Eye (tissue), 1 donor: ENCODE results near the gene KLRF2.

Experiments
- DNase-seq: peaks from one replicate; pipeline ENCODE4 v3.0.0-alpha.2; 2015

Gene KLRF2

DNA sequence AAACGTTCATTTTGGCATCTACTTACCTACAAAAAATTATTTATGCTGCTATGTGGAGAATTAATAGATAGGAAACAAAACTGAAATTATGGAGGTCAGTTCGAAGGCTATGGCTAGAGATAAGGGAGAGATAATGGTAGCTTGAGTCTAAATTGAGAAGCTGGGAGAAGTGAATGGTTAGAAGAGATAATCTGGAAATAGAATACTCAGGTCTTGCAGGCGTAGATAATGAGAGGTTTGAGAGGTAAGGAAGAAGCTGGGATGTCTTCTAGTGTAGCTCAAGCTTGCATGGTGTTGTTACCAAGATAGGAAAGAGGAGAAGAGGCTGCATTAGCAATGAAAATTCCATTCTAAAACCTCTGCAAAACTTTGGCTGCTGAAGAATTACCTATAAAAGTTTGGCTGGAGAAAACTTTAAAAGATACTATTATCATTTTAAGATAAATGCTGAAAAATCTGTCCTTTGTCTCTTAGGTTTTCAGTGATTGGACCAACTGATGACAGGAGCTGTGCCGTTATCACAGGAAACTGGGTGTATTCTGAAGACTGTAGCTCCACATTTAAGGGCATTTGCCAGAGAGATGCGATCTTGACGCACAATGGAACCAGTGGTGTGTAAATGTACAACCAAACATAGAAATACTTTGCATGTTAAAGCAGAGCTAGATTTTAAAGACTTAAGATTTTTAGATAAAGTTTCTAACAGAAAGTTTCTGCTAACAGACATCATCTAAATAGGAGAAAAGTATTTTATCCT, 14.1 kb downstream of the KLRF2 start:
- DNase-seq, result no peak

DNA sequence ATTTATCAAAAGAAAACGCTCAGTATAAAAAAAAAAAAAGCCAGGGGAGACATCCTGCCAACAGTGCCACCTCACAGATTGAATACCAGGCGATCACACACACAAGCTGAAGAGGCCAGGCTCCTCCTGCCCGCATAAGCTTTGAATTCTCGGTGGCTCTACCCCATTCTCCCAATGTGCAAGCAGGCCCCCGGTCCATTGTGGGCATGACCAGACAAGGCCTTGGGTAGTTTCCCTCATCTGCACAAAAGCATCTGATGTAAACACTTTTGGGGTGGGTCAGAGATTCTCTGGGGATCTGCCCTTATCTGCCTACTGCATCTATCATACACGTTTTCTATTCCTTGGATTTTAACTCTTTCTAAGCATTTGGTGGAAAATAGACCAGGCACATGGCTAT, 16.2 kb downstream of the KLRF2 start:
- DNase-seq, result no peak

DNA sequence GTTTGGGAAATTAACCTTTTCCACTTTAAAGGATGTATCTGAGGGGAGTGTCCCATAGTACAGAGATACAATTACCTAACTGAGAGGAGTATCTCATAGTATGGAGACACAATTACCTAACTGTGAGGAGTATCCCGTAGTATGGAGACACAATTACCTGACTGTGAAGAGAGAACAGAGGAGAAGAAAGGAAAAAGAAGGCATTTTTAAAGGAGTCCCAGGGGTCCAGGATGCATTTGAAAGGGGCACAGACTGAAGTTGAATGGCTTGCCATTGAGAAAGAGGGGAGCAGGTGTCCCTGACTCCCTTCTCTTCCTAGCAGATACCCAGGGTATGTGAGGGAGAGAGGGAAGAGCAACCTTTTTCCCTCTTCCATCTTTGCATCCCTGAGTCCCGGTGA, 17.9 kb downstream of the KLRF2 start:
- no peak for DNase-seq

DNA sequence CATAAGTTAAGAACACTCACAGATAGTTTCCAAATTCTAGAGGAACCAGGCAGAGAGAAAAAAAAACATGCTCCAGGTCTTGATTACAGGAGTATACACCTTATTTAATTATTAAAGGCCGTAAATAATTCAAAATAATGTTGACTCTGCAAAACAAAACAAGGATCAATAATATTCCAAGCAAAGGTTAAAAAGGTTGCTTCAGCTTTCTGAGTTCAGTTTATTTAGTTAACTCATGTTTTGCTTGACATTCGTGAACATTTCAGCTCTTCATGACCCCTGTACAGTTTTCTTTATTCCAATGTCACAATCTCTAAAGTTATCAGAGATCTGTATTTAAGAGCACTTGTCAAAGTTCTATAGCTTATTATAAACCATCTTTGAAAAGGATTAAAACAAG, 19.6 kb downstream of the KLRF2 start:
- no peak for DNase-seq

DNA sequence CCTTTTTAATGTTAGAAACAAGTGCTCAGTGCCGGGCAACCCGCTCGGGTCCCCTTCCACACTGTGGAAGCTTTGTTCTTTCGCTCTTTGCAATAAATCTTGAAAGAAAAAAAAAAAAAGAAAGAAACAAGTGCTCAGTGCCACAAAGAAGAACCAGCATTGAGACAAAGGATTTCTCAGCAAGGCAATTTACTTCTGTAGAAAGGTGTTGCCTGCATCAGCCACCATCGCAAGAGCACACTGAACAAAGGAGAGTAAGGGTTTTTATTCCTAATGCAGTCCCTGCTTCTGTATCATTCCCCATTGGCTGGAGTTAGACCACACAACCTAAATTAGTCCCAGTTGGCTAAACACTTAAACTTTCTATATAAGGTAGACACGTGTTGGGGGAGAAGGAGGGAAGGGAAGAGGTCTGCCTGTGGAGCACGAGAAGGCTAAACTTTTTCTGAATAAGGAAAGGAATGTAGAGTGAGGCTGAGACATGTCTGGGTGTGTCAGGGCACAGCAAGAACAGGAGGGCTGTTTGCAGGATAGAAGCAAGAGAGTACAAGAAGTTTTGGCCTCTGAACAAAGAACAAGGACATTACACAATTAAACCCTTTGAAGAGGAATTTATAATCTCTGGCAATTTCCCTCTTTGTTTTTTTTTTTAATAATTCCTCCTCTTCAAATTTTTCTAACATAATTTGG, 21.4 kb downstream of the KLRF2 start:
- DNase-seq, result no peak

DNA sequence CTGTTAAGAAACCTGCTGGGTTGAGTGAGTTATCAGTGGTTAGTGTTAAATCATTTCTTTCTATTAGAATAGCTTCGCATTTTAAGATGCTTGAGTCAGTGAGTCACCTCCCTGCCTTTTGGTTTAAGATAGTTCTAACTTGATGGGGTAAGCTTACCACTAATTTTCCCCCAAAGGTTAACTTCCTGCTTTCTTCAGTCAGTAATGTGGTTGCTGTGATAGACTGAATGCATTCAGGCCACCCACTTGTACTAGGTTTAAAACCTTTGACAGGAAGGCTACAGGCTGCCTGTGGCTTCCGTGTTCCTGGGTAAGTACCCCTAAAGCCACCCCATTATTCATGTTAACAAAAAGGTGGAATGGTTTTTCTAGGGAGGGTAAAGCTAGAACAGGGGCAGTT, 25.6 kb downstream of the KLRF2 start:
- no peak for DNase-seq

DNA sequence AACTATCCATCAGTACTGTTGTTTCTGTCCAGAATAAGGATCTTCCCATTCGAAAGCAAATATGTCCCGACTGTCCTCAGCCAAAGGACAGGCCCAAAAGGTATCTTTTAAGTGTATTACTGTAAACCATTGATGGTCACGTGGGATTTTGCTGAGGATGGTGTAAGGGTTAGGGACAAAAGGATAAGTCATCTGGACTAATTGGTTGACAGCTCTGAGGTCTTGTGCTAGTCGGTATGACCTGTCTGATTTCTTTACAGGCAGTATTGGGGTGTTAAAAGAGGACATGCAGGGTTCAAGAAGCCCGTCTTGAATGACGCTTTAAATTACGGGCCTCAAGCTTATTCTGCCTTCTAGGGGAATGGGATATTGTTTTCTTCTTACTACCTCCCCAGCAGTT, 26.5 kb downstream of the KLRF2 start:
- no peak for DNase-seq

DNA sequence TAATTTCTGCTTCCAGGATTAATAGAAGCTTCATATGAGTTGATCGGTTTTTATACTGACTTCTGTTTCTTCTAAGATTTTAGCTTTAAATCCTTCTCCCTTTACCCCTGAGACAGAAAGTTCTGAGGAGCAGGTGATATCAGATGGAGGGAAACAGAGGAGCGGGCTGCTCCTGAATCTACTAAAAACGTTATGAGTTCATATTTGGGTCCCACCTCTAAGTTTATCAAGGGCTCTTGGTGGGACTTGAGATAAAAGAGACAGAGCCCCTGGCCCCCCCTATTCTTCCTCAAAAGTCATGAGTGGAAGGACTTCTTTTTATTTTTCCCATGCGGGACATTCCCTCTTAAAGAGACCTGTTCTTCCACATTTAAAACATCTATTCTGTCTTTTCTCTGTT, 27.1 kb downstream of the KLRF2 start:
- DNase-seq, result no peak

DNA sequence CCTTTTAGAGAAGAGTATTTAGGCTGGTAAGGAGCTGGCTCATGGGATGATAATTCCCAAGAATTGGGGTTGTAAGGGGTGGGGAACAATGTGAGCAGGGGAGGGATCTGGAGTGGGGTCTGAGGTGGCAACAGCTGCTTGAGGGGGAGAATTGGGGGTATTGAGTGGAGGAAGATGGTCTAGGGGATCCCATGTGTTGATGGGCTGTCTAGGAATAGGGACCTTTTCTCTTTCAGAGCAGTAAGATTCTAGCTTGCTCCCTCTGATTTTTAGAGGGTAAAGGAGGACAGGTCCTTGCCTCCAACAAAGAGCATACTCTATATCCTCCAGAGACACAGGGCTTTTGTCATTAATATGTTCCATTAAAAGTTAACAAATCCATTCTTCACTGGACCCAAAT, 28.4 kb downstream of the KLRF2 start:
- DNase-seq, result no peak

DNA sequence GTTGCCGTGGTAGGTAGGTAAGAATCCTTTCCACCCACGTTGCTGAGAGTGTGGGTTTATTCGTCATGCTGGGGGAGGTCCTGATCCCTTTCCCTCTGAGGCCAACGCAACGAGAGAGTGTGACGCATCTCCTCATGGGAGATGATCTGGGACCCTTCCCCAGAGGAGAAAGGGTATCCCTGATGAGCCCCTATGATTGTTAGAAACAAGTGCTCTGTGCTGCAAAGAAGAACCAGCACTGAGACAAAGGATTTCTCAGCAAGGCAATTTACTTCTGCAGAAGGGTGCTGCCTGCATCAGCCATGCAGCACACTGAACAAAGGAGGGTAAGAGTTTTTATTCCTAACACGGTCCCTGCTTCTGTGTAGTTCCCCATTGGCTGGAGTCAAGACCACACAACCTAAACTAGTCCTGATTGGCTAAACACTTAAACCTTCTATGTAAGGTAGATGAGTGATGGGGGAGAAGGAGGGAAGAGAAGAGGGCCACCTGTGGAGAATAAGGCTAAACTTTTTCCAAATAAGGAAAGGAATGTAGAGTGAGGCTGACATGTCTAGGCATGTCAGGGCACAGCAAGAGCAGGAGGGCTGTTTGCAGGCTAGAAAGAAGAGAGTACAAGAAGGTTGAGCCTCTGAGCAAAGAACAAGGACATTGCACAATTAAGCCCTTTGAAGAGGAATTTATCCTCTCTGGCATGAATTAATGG, 29.6 kb downstream of the KLRF2 start:
- no peak for DNase-seq

DNA sequence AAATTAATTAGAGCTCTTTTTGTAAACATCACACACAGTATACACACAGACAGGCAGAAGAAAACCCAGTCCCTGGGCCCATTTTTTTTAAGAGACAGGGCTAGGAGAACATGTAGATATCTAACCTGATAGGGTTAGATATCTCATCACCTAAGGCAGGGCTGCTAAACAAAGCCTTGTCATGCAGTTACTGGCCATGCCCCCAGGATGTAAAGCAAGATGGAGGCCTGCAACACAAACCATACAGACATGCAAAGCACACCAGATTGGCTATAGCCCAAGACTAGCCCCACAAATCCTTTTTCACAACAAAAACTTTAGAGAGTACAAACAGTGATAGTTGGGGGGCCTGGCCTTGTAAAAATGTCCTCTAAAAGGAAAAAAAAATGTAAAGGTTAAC, 30.4 kb downstream of the KLRF2 start:
- no peak for DNase-seq

DNA sequence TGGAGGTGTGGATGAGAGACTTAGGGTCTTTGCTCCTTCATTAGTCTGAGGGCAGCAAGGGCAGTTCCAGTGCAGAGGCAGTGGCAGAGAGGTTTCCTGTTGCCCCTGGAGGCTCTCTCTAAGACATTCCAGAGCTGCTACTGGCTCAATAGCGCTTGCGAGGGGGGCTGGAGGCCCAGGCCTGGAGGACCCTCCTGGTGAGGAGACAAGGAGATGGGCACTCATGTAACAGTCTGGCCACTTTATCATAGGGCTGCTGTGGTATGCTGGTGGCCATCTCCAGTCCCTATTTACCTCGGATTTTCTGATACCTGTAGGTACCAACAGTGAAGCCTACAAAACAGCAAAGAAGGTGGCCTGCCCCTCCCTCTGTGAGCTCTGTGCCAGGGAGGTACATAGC, 38.2 kb downstream of the KLRF2 start:
- DNase-seq, result no peak

DNA sequence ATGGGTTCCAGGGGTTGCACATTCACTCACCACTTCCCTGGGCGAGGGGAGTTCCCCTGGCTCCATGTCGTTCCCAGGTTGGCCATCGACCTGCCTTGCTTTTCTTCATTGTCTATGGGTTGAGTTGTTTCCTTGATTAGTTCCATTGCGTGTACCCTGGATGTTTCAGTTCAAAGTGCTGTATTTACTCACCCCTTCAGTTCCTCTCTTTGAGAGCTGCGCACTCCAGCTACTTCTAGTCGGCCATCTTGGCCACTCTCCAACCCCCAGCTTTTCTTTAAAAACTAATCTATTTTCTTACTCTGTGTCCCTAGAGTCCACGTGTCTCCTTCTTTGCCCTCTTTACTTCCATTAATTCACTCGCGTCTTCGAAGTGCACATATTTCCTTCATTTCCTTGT, 39.2 kb downstream of the KLRF2 start:
- DNase-seq, result no peak

DNA sequence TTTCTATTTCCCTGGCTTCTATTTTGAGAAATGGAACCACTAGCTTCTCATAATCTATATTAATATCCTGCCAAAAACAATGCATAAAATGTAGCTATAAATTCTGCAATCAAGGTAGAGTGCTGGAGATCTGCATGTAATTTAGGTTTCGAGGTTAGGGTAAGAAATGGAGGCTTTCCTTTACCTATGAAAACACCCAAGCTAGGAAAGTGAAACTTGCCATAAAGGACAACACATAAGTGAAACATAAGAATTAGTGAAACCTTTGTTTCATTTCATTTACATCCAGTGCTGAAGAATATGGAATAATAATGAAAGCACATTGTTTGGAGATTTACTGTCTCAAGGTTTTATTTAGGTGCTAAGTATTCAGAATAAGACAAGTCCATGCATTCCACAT, 41.1 kb downstream of the KLRF2 start:
- no peak for DNase-seq

DNA sequence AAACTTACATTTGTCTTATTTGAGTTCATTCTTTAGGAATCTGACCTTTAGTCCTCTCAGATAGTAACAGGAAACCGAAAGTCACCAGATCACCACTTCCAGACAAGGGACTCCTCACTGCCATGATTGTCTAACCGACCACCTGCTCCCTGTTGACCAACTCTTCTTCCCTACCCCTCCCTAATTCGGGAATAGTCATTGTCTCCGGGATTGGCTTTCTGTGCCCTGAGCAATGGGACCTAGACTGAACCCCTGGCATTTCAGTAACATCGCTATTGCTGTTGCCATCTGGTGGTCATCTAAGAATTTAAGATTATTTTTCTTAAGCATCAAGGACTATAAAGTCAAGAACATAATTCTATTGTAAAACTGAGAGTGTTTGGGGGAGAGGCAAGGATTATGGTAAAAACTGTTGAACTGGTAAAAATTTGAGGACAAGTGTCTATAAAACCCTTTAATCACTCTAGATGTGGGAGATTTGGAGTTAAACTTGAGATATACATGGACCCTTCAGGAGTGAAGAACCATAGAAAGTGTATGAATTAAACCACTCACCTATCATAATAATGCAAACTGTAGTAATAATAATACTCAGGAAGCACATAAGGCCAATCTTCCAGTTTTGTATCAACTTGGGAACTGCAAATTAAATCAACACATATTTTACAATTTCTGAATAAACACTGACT, 44.6 kb downstream of the KLRF2 start:
- peak; percentile 54 for DNase-seq

DNA sequence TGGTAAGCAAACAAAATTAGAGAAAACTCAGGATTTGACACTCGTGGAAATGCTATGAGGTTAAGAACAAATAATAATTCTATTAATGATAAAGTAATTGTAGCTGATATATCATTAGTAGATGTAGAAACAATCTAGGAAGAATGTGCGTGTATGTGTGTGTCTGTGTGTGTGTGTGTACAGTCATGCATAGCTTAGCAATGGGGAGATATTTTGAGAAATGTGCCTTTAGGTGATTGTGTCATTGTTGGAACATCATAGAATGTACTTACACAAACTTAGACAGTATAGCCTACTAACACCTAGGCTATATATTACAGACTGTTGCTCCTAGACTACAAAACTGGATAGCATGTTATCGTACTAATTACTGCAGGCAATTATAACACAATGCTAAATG, 45.6 kb downstream of the KLRF2 start:
- DNase-seq, result no peak

DNA sequence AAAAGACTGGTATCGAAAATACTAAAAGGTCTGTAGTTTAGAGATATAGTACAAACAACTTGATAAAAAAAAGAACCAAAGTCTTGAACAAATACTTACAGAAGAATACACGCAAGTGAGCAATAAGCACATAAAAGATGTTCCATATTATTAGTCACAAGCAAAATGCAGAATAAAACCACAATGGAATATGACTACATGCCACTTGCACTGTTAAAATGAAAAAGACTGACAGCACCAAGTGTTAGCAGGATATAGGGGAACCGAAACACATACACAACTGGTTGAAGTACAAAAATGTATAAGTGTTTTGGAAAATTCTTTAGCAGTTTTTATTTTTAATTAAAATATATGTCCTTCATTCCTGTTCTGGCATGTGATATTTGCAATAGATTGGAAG, 47.3 kb downstream of the KLRF2 start:
- no peak for DNase-seq

DNA sequence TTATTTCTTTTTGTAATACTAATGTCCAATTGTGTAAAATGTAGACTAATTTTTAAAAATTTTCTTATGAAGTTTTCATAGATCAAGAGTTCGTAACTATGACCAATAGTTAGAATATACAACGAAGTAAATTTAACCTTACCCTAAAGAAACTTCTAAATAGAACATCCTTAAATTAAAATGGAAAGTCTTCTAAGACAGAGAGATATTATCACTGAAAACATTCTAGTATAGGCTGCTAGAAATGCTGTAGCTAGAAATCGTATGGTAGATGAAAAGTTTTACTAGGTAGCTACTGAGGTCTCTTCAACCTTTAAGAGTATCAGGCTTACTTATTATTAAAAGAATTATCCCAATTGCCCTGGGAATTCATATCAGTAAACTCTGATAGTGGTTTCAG, 50.0 kb downstream of the KLRF2 start:
- no peak for DNase-seq

DNA sequence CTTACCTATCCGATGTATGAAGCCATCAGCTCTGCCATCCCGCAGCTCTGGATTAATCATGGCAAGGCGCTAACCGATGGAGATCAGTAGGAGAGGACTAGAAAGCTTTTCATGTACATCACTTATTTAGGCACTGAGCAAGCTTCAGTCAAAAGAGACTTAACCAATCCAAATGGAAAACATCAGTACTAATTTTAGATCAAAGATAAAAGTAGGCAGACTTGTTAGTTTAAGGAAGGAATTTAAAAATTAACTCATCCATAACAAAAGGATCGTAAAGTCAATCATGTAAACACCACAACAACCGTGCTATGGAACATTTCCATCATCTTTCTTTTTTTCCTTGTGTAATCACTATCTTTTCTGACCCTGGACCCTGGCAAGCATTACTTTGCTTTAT, 51.0 kb downstream of the KLRF2 start, which contains the start of gene CLEC2A:
Gene CLEC2A, minus strand, starts transcription at position 101 of the 400 bp plus-strand sequence. Its CDS starts 41 bp downstream, at position 60.
- DNase-seq, result no peak

DNA sequence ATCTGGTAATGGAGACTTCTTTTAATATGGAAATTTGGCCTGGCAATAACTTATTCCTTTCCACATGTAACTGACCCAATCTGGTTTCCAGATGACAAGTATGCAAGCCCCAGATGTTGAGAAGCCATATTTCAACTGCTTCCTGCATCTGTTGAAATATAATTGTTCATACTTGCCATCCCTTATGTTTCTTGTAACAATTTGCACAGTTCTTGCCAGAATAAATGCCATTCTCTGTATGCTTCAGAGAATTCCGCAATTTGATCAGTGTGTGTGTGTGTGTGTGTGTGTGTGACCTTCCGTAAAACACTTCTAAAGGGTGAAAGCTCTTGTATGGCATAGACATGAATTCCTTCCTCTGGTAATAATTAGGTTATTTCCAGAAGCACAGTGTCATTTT, 52.7 kb downstream of the KLRF2 start:
- DNase-seq, result peak; percentile 13

DNA sequence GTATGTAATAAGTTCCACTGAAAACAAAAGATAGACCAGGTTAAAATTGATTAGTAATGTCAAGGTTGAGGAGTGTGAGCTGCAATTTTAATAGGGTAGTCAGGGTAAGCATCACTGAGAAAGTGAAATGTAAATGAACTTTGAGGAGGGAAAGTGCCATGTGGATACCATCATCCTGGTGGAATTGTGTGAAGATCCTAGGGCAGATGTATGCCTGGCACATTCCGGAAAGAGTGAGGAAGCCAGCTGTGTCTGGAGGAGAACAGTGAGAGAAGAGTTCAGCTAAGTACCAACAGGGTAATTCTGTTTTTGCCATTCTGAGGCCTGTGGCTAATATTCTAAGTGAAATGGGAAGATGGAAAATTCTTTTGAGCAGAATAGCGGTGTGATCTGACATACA, 53.7 kb downstream of the KLRF2 start:
- no peak for DNase-seq

DNA sequence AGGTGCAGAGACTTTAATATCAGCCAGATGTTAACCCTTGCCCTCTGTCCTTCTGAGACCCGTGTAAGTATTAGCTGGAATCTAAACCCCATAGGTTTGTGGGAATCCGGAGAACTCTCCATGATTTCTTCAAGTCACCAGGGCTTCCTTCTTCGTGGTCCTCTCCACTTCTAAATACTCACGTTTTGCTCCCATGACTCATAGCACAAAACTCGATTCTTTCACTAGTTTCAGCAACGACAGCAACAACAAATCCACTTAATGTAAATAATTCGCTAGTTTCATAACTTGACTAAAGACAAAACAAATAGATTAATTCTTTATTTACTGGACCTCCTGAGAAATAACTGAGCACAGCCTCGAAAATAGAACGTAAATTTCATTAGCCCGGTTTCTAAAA, 55.3 kb downstream of the KLRF2 start:
- no peak for DNase-seq

DNA sequence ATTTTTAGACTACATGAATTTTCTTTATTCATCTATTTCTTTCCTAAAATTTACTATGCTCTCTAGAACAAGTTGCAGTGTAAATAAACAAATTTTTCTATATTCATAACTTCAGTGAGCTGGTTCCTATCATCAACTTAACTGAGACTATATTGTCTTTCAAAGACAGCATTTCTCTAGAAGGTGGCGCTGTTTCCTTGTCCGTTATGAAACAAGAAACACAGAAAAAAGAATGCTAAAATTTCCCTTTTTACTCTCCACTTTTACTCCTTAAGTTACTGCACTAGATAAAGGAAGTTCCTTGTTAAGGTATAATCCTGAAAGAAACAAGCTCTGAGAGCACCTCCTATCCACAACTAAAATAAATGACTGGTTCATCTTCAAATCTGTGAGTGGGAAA, 59.1 kb downstream of the KLRF2 start:
- DNase-seq, result no peak

DNA sequence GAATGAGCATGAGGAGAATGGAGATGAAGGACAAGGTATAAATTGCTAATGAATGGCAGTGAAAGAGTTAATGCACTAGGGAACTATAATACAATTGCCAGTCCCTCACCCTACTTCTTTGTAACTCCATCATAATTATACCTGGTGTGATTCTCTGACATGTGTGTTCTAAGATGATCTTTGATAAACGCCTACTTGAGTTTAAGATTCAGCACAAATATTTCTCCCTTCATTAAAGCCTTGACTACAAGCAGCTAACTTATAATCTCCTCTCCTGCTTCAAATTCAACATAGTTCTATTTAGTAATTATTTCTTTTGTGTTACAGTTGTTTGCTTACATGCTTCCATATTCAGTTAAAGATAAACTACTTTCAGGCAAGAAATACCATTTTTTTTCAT, 60.5 kb downstream of the KLRF2 start:
- no peak for DNase-seq
